HUES6 (cell line): ENCODE data around the gene PTPRD.

Experiments
- H3K27ac ChIP-seq: 2 replicates; pipeline ENCODE4 v1.7.0; 2013; ENCODE audit warnings: low read depth, mild to moderate bottlenecking, low read length, inconsistent platforms
- H3K27me3 ChIP-seq: 2 replicates; pipeline ENCODE4 v1.6.1; 2013; ENCODE audit warnings: low read length; ENCODE audit not compliant: control insufficient read depth, insufficient read depth
- H3K36me3 ChIP-seq: 2 replicates; pipeline ENCODE4 v1.6.1; 2013; ENCODE audit warnings: low read length; ENCODE audit not compliant: control insufficient read depth, insufficient read depth
- H3K4me1 ChIP-seq: 2 replicates; pipeline ENCODE4 v1.6.1; 2013; ENCODE audit warnings: low read length; ENCODE audit not compliant: control insufficient read depth, insufficient read depth
- H3K4me3 ChIP-seq: 2 replicates; pipeline ENCODE4 v1.5.1; 2013; ENCODE audit warnings: low read depth, low read length
- H3K9ac ChIP-seq: one replicate; pipeline ENCODE4 v1.6.1; 2013; ENCODE audit warnings: mild to moderate bottlenecking, low read length
- H3K9me3 ChIP-seq: 2 replicates; pipeline ENCODE4 v1.6.1; 2013; ENCODE audit warnings: low read depth, low read length; ENCODE audit not compliant: control insufficient read depth, insufficient read depth

The PTPRD gene

DNA sequence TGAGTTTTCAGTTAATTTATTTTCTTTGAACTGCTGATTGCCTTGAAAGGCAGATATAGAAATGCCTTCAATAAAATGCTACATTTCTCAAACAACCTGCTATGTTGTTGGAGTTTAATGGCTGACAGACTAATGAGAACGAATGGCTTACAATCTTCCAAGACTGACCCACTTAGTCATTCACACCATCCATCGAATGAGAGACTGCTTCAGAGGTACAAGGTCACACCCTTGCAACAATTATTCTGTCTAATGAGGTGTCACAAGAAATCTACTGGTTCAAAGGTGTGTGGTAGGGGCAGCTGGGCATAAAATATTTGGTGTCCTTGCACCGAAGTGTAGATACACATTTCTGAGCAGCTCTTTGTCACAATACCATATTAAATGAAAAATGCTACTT, 18.3 kb downstream of the PTPRD start:
- H3K9me3 ChIP-seq: no peaks in the 10 kb centered on the region
- H3K27me3 ChIP-seq: no peaks in the 10 kb centered on the region
- no peaks in the 10 kb centered on the region for H3K4me1 ChIP-seq
- no peak overlapping the region for H3K27ac ChIP-seq
- no peaks in the 10 kb centered on the region for H3K36me3 ChIP-seq
- H3K9ac ChIP-seq: no peak overlapping the region
- H3K4me3 ChIP-seq: no peak overlapping the region

DNA sequence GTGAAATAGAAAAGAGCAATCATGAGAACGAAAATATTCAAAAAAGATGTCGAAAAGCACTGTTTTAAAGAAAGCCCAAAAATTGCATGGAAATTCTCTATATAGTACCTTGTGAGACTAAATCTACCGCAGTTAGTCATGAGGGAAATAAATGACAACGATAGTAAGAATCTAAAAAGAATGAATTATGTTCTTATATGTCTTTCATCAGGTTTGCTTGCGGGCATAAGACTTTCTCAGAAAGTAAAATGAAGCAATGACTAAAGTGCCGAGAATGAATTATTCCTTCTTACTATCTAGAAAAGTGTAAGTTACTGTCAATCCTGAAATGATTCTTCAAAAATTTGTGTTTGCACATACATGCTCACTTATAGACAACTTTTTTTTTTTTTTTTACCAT, 26.4 kb downstream of the PTPRD start:
- no peak overlapping the region for H3K9ac ChIP-seq

DNA sequence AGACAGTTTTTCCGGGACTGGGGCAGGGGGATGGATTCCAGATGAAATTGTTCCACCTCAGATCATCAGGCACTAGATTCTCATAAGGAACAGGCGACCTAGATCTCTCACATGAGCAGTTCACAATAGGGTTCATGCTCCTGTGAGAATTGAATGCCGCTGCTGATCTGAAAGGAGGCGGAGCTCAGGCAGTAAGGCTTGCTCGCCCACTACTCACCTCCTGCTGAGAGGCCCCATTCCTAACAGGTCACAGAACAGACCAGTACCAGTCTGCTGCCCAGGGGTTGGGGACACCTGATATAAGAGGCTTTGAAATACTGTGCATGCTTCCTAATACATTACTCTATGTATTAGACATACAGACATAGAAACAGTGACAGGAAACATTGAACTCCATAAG, 41.1 kb downstream of the PTPRD start:
- Histone ChIP-seq H3K9me3 (no peaks in the 10 kb centered on the region), H3K4me1 (no peaks in the 10 kb centered on the region), H3K9ac (no peak overlapping the region)

More for the DNA sequence above, 26.4 kb downstream of the PTPRD start:
- no peaks in the 10 kb centered on the region for H3K27me3 ChIP-seq
- H3K4me1 ChIP-seq: no peaks in the 10 kb centered on the region
- no peaks in the 10 kb centered on the region for H3K9me3 ChIP-seq
- no peak overlapping the region for H3K27ac ChIP-seq
- no peaks in the 10 kb centered on the region for H3K36me3 ChIP-seq
- no peak overlapping the region for H3K4me3 ChIP-seq

DNA sequence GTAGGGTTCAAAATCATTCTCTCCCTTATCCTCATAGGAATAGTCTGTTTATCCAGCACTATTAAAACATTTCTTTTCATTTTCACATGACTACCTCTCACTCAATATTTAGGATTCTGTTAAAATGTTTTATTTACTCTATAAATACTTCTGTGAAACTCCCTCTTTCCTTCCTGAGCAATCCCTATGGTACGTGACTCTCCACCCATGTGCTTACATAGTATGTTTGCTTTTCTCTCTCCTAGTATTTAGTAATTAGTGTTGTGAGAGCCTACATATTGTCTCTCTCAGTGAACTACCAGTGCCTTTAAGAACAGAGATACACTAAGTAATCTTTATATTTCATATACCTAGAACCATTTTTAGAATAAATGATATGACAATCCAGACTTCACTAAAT, 46.0 kb downstream of the PTPRD start:
- H3K27me3 ChIP-seq: no peaks in the 10 kb centered on the region
- no peaks in the 10 kb centered on the region for H3K36me3 ChIP-seq
- H3K27ac ChIP-seq: no peak overlapping the region
- no peaks in the 10 kb centered on the region for H3K4me1 ChIP-seq
- H3K9me3 ChIP-seq: no peaks in the 10 kb centered on the region
- H3K4me3 ChIP-seq: no peak overlapping the region
- H3K9ac ChIP-seq: no peak overlapping the region

More for the DNA sequence above, 41.1 kb downstream of the PTPRD start:
- Histone ChIP-seq H3K27me3 (no peaks in the 10 kb centered on the region), H3K4me3 (no peak overlapping the region), H3K36me3 (no peaks in the 10 kb centered on the region), H3K27ac (no peak overlapping the region)

DNA sequence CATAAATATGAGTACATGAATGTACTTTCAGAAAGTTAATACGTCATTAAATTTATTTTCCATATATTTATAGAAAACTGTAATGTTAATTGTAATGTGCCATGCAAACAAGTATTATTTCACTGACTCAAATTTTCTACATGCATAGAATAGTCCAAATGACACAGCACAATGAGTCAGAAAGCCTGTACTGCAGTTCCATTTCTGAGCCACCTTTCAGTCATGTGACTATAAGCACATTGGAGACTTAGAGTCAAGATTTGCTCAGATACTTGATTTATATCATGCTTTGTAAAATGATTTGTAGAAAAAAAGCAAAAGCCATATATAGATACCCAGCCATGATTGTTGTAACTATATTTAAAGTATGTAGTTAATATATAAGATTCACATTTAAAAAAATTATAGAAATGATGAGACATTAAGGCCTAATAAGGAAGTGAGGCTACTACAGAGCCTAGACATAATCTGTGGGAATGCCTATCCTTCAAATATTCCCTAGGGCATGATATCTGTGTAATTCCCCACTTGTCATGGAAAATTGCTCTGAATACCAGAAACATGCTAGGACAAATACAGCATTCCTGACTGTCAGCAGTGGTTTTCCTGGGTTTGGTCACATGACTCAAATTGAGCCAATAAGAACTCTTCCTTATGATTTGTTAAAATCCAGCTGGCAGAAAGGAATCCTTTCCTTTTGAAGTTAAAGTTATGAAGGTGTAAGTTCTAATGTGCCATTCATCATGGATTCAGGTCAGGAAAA, 50.0 kb downstream of the PTPRD start:
- H3K9ac ChIP-seq: no peak overlapping the region
- no peaks in the 10 kb centered on the region for H3K4me1 ChIP-seq
- H3K9me3 ChIP-seq: no peaks in the 10 kb centered on the region
- H3K4me3 ChIP-seq: no peak overlapping the region
- no peaks in the 10 kb centered on the region for H3K27me3 ChIP-seq
- no peak overlapping the region for H3K27ac ChIP-seq
- no peaks in the 10 kb centered on the region for H3K36me3 ChIP-seq

DNA sequence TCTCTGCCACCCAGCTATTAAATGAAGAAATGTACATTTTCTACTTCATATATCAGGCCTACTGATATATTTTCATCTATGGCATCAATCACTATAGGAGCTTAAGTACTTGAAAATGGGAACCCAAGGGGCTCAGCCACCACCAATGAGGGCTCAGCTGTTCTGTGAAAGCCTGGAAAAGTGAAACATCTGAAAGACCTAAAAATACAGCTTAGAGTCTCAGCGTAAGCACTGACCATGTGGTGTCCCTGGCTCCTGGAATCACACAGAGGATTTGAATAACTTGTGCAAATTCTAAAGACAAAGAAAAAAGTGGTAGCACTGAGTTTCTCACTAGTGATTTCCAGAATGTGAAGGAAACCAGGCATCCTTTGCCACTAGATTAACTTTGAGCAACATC, 64.5 kb downstream of the PTPRD start:
- no peaks in the 10 kb centered on the region for H3K9me3 ChIP-seq
- H3K36me3 ChIP-seq: no peaks in the 10 kb centered on the region
- no peak overlapping the region for H3K4me3 ChIP-seq
- H3K27ac ChIP-seq: no peak overlapping the region
- no peak overlapping the region for H3K9ac ChIP-seq
- H3K27me3 ChIP-seq: no peaks in the 10 kb centered on the region
- no peaks in the 10 kb centered on the region for H3K4me1 ChIP-seq

DNA sequence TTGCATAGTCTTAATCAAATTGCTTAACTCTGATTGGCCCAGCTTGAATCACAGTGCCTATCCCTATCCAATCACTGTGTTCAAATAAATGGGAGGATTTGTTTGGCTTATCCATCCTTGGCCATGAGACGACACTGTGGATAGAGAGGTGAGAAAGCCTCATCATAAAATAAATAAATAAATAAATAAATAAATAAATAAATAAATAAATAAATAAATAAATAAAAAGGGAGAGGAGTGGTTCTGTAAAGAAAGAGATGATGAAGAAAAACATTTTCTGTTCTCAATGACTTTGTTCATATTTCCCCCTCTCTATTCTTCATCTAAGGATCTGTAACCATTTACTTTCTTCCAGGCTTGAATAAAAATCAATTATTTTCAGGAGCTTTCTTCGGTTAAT, 74.7 kb downstream of the PTPRD start:
- Histone ChIP-seq H3K9ac (no peak overlapping the region), H3K4me3 (no peak overlapping the region), H3K36me3 (no peaks in the 10 kb centered on the region), H3K4me1 (no peaks in the 10 kb centered on the region), H3K27ac (no peak overlapping the region), H3K27me3 (no peaks in the 10 kb centered on the region), H3K9me3 (no peaks in the 10 kb centered on the region)

DNA sequence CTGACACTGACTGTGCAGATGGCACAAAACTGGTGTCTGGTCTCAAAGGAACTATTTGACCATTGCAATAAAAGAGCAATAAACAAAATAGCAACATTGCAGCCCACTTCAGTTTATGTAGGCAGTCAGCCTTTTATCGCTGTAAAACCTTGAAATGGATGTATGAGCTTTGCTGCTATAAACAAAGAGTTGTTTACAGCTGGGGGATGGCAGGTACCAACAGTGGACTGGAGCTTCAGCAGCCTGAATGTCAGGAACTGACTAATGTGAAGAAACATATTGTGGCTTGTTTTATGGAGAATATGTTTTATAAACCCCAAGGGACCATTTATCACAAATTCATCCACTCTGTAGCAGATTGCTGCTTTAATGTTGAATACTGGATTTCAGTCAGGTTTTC, 78.0 kb downstream of the PTPRD start:
- H3K4me1 ChIP-seq: no peaks in the 10 kb centered on the region
- H3K9ac ChIP-seq: no peak overlapping the region
- no peaks in the 10 kb centered on the region for H3K27me3 ChIP-seq
- H3K27ac ChIP-seq: no peak overlapping the region
- H3K9me3 ChIP-seq: no peaks in the 10 kb centered on the region
- no peak overlapping the region for H3K4me3 ChIP-seq
- no peaks in the 10 kb centered on the region for H3K36me3 ChIP-seq

DNA sequence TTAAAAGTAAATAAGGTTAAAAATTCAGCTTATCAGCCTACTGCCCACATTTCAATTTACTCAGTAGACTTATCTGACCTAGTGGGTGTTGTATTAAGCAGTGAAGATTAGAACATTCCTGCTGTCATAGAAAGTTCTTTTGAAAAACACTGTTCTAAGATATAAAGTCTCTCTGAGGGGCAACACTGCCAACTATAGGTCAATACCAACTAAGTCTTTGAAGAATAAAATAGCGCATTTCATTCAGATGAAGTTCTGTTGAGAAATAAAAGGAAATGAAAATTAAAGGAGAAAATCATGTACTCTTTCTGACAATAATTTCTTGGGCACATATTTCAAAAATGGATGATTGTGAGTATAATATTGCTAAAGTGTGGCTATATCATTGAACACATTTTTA, 86.8 kb downstream of the PTPRD start:
- H3K4me1 ChIP-seq: no peaks in the 10 kb centered on the region
- no peaks in the 10 kb centered on the region for H3K36me3 ChIP-seq

DNA sequence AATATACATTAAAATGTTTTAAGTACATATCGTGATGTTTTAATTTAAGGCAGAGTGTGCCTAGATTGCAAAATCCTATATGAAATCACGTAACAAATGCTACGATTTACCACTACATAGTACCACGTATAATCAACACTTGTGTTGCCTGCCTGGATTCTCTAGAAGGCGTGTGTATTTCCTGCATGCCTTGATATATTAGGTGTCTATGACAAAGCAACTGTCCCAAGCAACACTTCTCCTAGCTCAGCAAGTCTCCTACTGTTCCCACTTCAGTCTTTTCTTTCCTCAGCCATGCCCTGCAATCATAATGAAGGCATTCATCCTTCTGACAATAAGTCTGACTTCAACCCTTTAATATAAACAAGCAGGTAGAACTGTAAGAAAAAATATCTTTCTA, 89.6 kb downstream of the PTPRD start:
- no peak overlapping the region for H3K9ac ChIP-seq
- no peak overlapping the region for H3K4me3 ChIP-seq
- no peaks in the 10 kb centered on the region for H3K36me3 ChIP-seq
- H3K27me3 ChIP-seq: no peaks in the 10 kb centered on the region
- H3K4me1 ChIP-seq: no peaks in the 10 kb centered on the region
- H3K9me3 ChIP-seq: no peaks in the 10 kb centered on the region
- H3K27ac ChIP-seq: no peak overlapping the region

More for the DNA sequence above, 86.8 kb downstream of the PTPRD start:
- Histone ChIP-seq H3K27ac (no peak overlapping the region), H3K9me3 (no peaks in the 10 kb centered on the region), H3K9ac (no peak overlapping the region), H3K4me3 (no peak overlapping the region), H3K27me3 (no peaks in the 10 kb centered on the region)

DNA sequence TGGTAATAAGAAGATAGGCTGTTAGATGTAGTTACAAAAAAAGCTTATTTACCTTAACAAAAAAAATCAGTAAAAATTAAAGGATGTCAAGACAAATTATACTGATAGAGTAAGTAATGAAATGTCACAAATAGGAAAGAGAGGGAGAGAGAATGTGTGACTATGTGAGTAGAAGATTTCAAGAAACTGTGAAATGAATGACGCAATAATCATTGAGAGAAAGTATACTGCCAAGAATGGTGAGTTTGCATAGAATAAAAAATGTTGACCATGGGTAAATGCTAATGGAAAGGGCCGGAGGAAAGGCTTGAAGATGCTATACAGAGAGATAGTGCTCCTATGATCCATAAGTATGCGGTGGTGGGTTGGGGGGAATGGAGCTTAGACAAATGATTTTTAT, 100.7 kb downstream of the PTPRD start:
- H3K27me3 ChIP-seq: no peaks in the 10 kb centered on the region

More for the DNA sequence above, 100.7 kb downstream of the PTPRD start:
- Histone ChIP-seq H3K4me3 (no peak overlapping the region), H3K9me3 (peaks cover 5% of the 10 kb centered on the region; the same call in 1 of the 2 replicates), H3K9ac (no peak overlapping the region), H3K36me3 (no peaks in the 10 kb centered on the region), H3K4me1 (no peaks in the 10 kb centered on the region), H3K27ac (no peak overlapping the region)
